ENCODE data around the gene ZNF493. TPM values are rescaled to one million over a fixed set of nuclear protein-coding genes. Genes with fewer than 3 reads are reported as not detected.

The ZNF493 gene
- 15.1 TPM for polyA plus RNA-seq (ENCODE audit: insufficient read length)

DNA sequence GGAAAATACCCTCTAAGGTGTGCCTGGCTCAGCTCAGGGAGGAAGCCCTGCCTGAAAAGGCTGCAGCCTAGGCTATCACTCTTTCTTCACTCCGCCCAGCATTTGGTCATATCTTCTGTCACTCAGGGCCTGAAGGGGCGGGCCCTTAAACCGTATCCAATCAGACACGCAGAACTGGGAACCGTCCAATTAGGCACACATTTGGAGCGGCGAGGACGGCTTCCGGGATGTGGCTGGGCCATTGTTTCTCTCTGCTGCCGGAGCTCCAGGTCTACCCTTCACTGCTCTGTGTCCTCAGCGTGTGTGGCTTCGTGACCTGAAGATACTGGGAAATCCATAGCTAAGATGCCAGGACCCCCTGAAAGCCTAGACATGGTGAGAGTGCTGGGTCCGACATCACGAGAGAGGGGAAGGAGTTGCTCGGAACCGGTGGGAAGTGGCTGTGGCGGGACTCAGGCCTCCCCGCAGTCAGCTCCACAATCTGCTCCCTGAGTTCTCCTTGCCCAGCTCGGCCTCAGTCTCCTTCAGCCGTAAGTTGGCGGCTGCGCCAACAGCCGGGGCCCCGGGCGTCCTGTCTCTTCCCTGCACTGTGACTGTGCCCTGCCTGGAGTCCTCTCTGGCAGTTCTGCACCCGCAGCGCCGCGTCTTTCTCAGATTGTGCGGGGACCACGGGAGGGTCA lies at the start of gene ZNF493:
Gene ZNF493, plus strand, starts transcription at position 241 of the 680 bp plus-strand sequence. Its CDS starts 105 bp downstream, at position 346.
- peak; percentile 96 for DNase-seq (ENCODE audit: low read depth)

DNA sequence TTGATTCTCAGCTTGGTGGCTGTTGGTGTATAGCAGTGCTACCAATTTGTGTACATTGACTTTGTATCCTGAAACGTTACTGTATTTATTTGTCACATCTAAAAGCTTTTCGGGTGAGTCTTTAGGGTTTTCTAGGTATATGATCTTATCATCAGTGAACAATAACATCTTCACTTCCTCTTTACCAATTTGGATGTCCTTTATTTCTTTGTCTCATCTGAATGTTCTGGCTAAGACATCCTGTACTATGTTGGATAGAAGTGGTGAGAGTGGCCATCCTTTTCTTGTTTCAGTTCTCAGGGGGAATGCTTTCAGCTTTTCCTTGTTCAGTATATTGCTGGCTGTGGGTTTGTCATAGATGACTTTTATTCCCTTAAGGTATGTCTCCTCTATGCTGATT lies 44.1 kb upstream of the ZNF493 start:
- no peak for DNase-seq (ENCODE audit: low read depth)

DNA sequence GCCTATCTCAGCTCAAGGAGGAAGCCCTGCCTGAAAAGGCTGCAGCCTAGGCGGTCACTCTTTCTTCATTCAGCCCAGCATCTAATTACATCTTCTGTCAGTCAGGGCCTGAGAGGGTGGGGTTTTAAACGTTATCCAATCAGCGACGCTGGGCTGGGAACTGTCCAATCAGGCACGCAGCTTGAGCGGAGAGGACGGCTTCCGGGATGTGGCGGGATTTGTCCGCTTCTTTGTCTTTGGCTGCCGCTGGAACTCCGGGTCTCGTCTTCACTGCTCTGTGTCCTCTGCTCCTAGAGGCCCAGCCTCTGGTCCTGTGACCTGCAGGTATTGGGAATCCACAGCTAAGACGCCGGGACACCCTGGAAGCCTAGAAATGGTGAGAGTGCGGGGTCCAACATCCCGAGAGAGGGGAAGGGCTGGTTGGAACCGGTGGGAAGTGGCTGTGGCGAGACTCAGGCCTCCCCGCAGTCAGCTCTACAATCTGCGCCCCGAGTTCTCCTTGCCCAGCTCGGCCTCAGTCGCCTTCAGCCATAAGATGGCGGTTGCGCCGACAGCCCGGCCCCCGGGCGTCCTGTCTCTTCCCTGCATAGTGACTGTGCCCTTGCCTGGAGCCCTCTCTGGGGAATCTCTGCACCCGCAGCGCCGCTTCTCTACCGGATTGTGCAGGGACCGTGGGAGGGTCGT lies 38.0 kb upstream of the ZNF493 start, which contains the start of gene ZNF738:
Gene ZNF738, plus strand, starts transcription at position 233 of the 684 bp plus-strand sequence. Its CDS starts 141 bp downstream, at position 374.
- DNase-seq (ENCODE audit: low read depth) = peak; percentile 95

- DNase-seq (ENCODE audit: low read depth) = no peak
Observed at GRCh38 chr19:21362291-21362690, 34.6 kb upstream of the ZNF493 start.

GRCh38 chr19:21383980-21384582 lies 12.9 kb upstream of the ZNF493 start:
- DNase-seq (ENCODE audit: low read depth) = no peak

DNA sequence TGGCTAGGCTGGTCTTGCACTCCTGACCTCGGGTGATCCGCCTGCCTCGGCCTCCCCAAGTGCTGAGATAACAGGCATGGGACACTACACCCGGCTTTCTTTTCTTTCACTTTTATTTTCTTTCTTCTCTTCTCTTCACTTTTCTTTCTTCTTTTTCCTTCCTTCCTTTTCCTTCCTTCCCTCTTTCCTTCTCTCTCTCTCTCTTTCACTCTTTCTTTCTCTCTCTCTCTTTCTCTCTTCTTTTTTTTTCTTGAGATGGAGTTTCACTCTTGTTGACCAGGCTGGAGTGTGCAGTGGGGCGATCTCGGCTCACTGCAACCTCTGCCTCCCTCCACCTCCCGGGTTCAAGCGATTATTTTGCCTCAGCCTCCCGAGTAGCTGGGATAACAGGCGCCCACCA lies 812 bp upstream of the ZNF493 start:
- no peak for DNase-seq (ENCODE audit: low read depth)

DNA sequence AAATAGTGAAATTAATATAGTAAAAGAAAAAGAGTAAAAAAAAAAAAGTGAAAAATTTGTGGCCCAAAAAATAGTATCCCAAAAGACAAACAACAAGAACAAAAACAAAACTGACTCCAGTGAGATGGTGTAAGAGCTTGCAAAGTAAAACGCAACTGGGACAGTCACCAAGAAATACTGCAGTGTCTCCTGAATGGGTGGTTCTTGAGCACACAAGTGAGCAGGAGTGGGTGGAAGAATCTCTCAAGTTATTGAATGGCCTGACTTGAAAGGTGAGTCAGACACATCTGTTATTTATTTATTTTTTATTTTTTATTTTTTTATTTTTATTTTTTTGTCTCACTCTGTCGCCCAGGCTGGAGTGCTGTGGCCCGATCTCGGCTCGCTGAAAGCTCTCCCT lies 1.9 kb downstream of the ZNF493 start:
- no peak for DNase-seq (ENCODE audit: low read depth)

- no peak for DNase-seq (ENCODE audit: low read depth)
Observed at GRCh38 chr19:21402303-21402985, 5.5 kb downstream of the ZNF493 start.

DNA sequence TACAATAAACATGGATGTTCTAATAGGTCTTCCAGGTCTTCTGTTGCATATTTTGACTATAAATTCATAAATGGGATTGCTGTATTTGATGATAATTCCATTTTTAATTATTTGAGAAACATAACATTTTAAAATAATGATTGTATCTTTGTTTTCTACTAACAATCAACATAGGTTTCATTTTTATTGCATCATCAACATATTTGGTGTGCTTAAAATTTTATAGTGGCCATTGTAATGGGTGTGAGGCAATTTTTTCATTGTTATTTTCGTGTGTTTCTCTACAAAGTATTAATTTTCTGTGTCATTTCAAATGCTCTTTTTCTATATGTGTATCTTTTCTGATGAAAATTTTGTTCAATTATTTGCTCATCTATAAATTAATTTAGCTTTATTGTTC lies 13.2 kb downstream of the ZNF493 start:
- DNase-seq (ENCODE audit: low read depth) = no peak

GRCh38 chr19:21422244-21422643 lies 25.3 kb downstream of the ZNF493 start:
- no peak for DNase-seq (ENCODE audit: low read depth)

DNA sequence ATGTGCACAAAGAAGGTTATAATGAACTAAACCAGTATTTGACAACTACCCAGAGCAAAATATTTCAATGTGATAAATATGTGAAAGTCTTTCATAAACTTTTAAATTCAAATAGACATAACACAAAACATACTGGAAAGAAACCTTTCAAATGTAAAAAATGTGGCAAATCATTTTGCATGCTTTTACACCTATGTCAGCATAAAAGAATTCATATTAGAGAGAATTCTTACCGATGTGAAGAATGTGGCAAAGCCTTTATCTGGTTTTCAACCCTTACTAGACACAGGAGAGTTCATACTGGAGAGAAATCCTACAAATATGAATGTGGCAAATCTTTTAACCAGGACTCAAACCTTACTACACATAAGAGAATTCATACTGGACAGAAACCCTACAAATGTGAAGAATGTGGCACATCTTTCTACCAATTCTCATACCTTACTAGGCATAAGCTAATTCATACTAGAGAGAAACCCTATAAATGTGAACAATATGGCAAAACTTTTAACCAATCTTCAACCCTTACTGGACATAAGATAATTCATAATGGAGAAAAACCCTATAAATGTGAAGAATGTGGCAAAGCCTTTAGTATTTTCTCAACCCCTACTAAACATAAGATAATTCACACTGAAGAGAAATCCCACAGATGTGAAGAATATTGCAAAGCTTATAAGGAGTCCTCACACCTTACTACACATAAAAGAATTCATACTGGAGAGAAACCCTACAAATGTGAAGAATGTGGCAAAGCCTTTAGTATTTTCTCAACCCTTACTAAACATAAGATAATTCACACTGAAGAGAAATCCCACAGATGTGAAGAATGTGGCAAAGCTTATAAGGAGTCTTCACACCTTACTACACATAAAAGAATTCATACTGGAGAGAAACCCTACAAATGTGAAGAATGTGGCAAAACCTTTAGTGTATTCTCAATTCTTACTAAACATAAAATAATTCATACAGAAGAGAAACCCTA lies 26.4 kb downstream of the ZNF493 start:
- DNase-seq (ENCODE audit: low read depth) = no peak

- no peak for DNase-seq (ENCODE audit: low read depth)
Observed at GRCh38 chr19:21430675-21431074, 33.7 kb downstream of the ZNF493 start.

- no peak for DNase-seq (ENCODE audit: low read depth)
Observed at GRCh38 chr19:21432590-21432989, 35.7 kb downstream of the ZNF493 start.

DNA sequence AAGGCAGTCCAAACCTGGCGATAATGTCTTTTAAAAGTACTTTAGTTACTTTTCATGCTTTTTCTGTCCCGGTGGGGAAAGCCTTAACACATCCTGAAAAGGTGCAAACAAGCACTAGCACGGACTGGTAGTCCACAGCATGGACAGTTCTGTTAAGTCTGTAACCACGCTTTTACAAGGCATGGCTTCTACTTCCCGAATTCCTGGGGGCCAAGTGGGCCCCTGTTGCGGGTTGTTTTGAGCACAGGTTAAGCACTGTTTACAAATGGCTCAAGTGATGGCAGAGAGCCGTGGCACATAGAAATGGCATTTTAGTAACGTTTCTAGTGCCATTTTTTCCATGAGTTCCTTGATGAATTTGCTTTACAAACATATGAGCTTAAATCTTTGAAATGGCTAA lies 37.6 kb downstream of the ZNF493 start:
- no peak for DNase-seq (ENCODE audit: low read depth)

DNA sequence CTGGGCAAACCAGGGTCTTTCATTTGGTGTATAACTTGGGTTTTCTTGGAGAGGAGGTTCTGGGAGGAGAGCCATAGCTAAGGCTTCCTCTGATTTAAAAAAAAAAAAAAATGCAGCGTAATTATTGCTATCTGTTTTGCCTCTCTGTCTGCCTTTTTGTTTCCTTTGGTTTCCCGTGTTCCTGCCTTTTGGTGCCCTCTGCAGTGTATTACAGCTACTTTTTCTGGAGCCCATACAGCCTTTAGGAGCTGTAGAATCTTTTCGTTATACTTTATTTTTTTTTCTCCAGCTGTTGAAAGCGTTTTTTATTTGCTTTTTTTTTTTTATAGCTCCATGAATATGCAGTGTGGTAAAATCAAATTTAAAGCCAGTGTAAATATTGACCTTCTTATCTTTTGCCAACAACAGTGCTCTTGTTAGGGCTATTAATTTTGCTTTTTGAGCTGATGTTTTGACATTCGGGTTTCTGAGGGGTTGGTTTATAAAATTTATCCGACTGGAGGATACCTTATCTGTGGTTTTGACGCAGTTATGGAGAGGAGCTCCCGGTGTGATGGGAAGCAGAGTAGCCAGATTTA lies 38.1 kb downstream of the ZNF493 start:
- DNase-seq (ENCODE audit: low read depth) = no peak

GRCh38 chr19:21439201-21439751 lies 42.3 kb downstream of the ZNF493 start:
- DNase-seq (ENCODE audit: low read depth) = no peak

DNA sequence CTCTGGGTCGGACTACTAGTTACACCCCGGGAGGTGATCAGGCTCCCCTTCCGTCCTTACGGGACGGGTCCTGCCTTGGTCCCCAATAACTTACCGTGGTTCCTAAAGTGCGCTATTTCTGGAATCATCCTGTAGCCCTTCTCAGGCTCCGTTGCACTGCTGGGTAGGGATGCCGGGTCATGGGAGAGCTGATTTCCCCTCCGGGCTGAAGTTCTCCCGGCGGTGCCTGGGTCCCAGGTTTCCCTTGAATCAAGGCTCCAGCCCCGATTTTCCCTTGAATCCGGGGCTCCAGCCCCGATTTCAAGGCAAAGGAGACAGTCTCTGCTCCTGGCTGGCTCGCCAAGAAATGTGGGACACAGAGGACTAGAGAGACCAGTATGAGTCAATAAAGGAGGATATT lies 43.4 kb downstream of the ZNF493 start:
- no peak for DNase-seq (ENCODE audit: low read depth)

DNA sequence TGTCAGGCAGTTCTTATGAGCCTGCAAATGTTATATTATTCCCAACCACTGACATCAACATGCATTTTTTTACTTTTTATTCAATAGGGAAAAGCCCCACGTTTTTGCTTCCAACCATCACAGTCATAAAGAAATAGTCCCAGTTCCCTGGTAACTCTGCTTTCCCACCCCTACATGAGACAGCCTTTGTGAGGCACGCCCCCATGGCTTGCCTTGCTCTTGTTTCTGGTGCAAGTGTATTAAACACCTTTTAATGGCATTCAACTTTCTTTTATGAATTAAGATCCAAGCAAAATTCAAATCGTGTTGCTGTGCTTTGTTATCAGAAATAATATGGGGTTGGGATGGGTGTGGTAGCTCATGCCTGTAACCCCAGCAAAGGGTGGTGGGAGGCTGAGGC lies 54.3 kb downstream of the ZNF493 start:
- DNase-seq (ENCODE audit: low read depth) = no peak

- no peak for DNase-seq (ENCODE audit: low read depth)
Observed at GRCh38 chr19:21454901-21455300, 58.0 kb downstream of the ZNF493 start.

DNA sequence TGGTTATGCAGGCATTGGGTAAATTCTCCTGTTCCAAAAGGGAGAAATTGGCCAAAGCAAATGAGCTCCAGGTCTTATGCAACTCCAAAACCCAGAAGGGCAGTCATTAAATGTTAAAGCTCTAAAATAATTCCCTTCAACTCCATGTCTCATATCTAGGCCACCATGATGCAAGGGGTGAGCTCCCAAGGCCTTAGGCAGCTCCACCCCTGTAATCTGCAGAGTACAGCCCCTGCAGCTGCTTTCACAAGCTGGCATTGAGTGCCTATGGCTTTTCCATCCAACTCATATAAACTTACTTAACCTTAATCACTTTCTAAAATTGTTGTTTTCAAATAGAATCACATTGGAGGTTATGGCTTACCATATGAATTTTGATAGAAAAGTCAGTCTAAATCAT lies 63.8 kb downstream of the ZNF493 start:
- no peak for DNase-seq (ENCODE audit: low read depth)
